NCI-H510A (cell line): ENCODE results near the gene CDCP1.

Source experiments
- DNase-seq: peaks from one replicate; lab custom pipeline; 2025; lab: John Stamatoyannopoulos, UW

Gene CDCP1

GRCh38 chr3:45113625-45114050 lies 32.5 kb downstream of the CDCP1 start:
- no peak for DNase-seq

GRCh38 chr3:45112939-45113338 lies 33.2 kb downstream of the CDCP1 start:
- no peak for DNase-seq

GRCh38 chr3:45110509-45110833 lies 35.7 kb downstream of the CDCP1 start:
- no peak for DNase-seq

- DNase-seq: no peak
Measured at GRCh38 chr3:45109771-45110508, 36.2 kb downstream of the CDCP1 start.

- DNase-seq: no peak
Measured at GRCh38 chr3:45106874-45107273, 39.3 kb downstream of the CDCP1 start.

GRCh38 chr3:45105855-45106671 lies 40.1 kb downstream of the CDCP1 start:
- DNase-seq: no peak

GRCh38 chr3:45104715-45105711 lies 41.2 kb downstream of the CDCP1 start:
- no peak for DNase-seq

GRCh38 chr3:45103753-45104714 lies 42.1 kb downstream of the CDCP1 start:
- DNase-seq: no peak

GRCh38 chr3:45103334-45103733 lies 42.8 kb downstream of the CDCP1 start:
- DNase-seq: no peak

GRCh38 chr3:45100981-45101407 lies 45.2 kb downstream of the CDCP1 start:
- DNase-seq: no peak

GRCh38 chr3:45098310-45098709 lies 47.9 kb downstream of the CDCP1 start:
- DNase-seq: no peak

- no peak for DNase-seq
Measured at GRCh38 chr3:45097296-45097883, 48.8 kb downstream of the CDCP1 start.

- no peak for DNase-seq
Measured at GRCh38 chr3:45095916-45096526, 50.2 kb downstream of the CDCP1 start.

GRCh38 chr3:45093176-45093575 lies 53.0 kb downstream of the CDCP1 start:
- no peak for DNase-seq

GRCh38 chr3:45092132-45093031 lies 53.8 kb downstream of the CDCP1 start:
- DNase-seq: no peak

GRCh38 chr3:45090855-45091254 lies 55.3 kb downstream of the CDCP1 start:
- no peak for DNase-seq

- no peak for DNase-seq
Measured at GRCh38 chr3:45088543-45089358, 57.4 kb downstream of the CDCP1 start.

GRCh38 chr3:45087155-45087554 lies 59.0 kb downstream of the CDCP1 start:
- DNase-seq: no peak
